DMS79 (cell line): ENCODE data around the gene SHISAL1.

ENCODE experiments used
- DNase-seq: peaks from one replicate; lab custom pipeline; 2025; lab: John Stamatoyannopoulos, UW

SHISAL1 gene

DNA sequence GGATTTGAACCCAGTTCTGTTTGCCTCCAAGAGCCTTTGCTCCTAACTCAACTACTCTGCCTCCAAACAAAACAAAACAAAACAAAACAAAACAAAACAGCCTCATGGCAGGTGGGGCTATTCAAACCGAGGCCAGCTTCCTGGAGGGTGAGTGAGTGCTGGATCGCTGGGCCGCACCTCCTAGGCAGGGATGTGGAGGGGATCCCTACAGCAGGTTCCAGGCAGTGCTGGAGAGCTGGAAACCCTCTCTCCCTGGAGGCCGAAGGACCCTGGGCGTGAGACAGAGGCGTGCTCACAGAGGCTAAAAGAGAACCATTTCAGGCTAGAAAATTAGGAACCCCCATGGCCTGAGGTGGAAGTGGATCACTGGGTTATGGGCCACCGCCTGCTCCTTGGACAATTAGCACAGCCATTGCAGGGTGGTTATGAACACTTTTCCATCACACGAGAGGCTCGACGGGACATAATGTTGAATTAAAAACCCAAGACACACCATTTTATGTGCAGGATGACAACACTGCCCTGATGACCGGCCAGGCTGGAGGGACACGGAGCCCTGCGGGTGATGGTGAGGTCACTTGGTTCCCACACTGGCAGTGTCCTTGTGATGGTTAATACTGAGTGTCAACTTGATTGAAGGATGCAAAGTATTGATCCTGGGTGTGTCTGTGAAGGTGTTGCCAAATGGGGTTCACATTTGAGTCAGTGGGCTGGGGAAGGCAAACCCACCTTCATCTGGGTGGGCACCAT lies 35.2 kb downstream of the SHISAL1 start:
- no peak for DNase-seq

GRCh38 chr22:44276706-44277356 lies 35.9 kb downstream of the SHISAL1 start:
- DNase-seq = no peak

- no peak for DNase-seq
Observed at GRCh38 chr22:44276041-44276440, 36.7 kb downstream of the SHISAL1 start.

DNA sequence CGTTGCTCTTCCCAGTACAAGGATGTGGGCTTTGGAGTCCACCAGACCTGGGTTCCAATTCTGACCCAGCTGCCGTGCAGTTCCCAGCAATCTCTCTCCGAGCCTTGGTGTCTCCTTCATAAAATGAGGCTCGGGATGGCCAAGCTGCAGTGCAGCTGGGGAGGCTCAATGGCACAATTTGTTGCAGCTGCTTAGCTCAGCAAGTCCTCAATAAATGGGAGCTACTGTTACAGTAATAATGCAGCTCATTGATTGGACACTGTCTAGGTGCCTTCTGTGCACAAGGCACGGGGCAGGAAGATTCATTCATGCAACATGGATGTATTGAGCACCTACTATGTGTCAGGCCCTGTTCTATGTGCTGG lies 37.1 kb downstream of the SHISAL1 start:
- no peak for DNase-seq

DNA sequence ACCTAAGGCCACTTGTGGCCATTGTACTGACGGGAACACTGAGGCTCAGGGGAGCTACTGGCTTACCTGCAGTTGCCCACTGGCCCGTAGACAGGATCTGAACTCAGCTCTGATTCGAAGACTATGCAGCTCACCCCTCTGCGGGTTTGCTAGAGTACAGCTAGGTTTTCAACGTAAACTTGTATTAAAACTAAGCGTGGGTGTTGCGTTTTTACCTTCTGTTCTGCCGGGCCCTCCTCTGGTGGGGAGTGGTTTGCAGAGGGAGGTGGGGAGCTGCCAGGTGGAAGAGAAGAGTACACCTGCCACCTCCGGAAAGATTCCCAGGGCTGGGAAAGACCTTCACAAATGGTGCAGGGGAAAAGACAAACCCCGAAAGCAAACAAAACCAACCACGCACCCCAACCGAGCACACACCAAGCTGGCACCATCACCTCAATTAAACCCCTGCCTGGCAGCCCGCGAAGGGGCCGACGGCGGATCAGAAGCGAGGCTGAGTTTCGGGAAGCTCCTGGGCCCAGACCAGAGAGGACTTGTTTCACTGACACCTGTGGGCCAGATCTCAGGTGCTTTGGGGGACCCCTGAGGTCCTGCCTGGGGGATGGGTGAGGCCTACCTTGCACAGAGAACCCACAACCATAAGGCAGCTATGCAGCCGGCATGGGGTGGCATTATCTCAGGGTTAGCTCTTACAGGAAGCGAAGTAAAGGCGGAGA lies 37.7 kb downstream of the SHISAL1 start:
- no peak for DNase-seq

GRCh38 chr22:44273175-44273574 lies 39.6 kb downstream of the SHISAL1 start:
- DNase-seq = no peak

DNA sequence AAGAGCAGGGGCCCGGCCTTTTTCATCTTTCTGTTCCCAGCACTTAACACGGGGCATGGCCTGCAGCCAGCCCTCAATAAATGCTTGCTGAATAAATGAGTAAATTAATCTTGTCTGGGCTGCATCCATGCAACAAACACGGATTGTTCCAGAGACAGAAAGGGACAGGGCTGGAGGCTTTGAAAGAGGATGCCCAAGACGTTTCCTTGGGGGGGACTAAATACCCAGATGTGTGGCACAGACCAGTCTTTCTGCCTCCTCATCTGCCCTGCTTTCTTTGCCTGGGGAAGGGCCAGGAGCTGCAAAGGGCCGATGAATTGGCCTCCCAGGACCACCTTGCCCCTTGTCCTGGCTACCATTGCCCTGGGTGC lies 40.4 kb downstream of the SHISAL1 start:
- DNase-seq = no peak

- DNase-seq = no peak
Observed at GRCh38 chr22:44271732-44272400, 40.9 kb downstream of the SHISAL1 start.

GRCh38 chr22:44271010-44271500 lies 41.7 kb downstream of the SHISAL1 start:
- no peak for DNase-seq

DNA sequence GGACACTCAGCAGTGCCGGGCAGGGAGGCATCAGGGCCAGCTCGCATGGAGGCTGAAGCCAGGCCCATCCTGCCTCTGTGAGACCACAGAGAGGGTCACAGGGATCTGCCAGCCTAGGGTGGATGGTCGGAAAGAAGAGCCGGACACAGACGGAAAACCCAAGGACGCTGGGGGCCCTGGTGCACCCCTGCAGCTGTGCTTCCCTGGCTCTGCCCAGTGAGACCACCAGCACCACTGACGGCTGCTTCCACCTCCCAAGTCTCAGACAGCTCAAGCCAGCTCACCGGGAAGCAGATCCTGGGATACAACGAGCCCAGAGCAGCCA lies 42.2 kb downstream of the SHISAL1 start:
- no peak for DNase-seq

DNA sequence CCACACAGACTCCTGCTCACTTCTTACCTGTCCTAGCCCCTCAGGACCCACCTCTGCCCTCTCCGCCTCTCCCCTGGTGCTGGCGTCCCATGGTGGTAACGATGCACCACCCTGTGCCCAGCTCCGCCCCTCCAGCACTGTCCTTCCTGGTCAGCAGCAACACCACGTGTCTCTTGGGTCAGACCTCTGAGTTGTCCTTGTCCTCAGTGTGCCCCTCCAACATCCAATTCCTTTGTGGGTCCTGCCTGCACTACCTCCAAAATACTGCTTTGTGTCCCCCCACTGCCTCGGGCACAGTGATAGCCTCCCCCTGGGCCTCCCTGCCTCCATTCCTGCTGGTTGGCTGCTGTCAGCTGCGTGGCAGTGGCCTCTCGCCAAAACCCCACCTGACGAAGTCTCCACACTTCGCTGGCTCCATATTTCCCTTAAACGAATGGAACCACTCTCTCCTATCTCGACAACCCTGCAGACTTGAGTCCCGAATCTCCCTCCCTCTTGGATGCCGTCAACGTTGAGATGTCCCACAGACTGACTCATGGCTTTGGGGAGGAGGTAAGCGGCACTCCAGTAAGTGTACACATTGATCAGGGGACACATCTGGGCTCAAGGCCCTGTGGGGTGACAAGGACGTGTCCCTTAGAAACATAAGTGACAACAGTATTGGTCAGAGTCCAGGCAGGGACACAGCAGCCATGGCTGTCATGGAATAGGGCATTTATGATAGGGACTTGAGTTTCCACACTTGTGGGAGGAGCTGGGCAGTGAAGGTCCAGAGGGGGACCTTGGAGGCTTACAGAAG lies 42.8 kb downstream of the SHISAL1 start:
- DNase-seq = no peak

- no peak for DNase-seq
Observed at GRCh38 chr22:44269117-44269498, 43.6 kb downstream of the SHISAL1 start.

DNA sequence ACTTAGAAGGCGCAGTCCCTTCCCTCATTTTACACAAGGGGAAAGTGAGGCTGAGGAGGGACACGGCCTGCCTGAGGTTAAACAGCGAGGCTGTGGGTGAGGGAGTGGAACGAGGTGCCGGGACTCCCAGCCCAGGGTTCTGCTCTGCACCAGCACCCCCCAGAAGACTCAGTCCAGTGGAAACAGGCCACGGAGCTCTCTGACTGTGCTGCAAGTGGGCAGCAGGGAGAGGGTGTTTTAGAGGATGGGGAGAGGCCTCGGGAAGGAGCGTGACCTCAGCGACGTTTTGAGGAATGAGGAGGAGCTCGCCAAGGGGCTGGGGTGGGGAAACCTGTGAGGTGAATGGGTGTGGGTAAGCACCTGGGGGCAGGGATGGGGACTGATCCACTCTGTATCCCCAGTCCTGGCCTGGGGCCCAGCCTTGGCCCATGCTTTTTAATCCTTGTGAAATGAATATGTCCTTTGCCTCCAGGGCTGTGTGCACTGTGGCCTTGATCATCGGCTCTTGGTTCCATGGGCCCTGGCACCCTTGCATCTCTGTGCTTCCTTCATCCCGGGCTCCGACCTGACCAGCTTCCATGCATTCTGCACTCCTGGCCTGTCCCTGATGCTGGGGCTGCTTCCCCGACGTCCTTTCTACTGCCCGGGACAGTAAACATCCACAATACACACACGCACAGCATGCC lies 44.2 kb downstream of the SHISAL1 start:
- DNase-seq = no peak

- DNase-seq = no peak
Observed at GRCh38 chr22:44267856-44268255, 44.9 kb downstream of the SHISAL1 start.

GRCh38 chr22:44266796-44267760 lies 45.7 kb downstream of the SHISAL1 start:
- no peak for DNase-seq

DNA sequence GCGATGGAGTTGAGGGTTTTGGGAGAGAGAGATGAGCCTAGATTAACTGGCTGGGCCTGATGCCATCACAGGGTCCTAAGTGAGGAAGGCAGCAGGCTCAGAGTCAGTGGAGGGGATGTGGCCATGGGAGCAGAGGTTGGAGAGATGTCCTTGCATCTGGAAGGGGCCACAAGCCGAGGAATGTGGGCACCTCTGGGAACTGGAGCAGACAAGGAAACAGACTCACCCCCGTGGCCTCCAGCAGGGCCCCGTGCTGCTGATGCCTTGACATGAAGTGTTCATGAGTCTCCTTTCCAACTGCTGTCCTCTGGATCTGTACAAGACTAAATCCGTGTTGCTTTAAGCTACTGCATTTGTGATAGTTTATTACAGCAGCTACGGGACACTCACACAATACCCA lies 49.2 kb downstream of the SHISAL1 start:
- DNase-seq = no peak

- no peak for DNase-seq
Observed at GRCh38 chr22:44261861-44262595, 50.7 kb downstream of the SHISAL1 start.

- no peak for DNase-seq
Observed at GRCh38 chr22:44261164-44261860, 51.4 kb downstream of the SHISAL1 start.
